ENCODE data around the gene STRA8. TPM values are rescaled to one million over a fixed set of nuclear protein-coding genes. Genes with fewer than 3 reads are reported as not detected.

STRA8 gene
- total RNA-seq, 4 donors from 2014 or later: not detected

DNA sequence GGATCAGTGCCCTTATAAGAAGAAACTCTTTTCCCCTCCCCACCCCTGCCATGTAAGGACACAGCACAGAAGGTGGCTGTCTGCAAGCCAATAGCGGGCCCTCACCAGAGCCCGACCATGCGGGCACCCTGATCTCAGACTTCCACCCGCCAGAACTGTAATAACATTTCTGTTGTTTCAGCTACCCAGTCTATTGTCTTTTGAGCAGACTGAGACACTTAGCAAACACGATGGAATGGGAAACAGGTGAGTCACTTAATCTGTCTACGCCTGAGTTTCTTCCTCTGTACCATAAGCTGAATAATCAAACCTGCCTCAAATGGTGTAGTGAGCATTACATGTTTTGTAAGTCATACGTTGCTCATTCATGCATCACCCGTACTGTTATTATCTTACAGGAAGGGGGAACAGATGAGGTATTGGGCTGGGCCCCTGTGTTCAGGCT lies 58.2 kb downstream of the STRA8 start:
- TF ChIP-seq POLR2AphosphoS5 (IDR thresholded peaks at IDR 0.05) (no peak), EP300 (IDR thresholded peaks at IDR 0.05) (no peak), POLR2A (IDR thresholded peaks at IDR 0.05; ENCODE audit: low read depth) (no peak)
- TF ChIP-seq, protein P1, sequence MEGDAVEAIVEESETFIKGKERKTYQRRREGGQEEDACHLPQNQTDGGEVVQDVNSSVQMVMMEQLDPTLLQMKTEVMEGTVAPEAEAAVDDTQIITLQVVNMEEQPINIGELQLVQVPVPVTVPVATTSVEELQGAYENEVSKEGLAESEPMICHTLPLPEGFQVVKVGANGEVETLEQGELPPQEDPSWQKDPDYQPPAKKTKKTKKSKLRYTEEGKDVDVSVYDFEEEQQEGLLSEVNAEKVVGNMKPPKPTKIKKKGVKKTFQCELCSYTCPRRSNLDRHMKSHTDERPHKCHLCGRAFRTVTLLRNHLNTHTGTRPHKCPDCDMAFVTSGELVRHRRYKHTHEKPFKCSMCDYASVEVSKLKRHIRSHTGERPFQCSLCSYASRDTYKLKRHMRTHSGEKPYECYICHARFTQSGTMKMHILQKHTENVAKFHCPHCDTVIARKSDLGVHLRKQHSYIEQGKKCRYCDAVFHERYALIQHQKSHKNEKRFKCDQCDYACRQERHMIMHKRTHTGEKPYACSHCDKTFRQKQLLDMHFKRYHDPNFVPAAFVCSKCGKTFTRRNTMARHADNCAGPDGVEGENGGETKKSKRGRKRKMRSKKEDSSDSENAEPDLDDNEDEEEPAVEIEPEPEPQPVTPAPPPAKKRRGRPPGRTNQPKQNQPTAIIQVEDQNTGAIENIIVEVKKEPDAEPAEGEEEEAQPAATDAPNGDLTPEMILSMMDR (IDR thresholded peaks at IDR 0.05): no peak
- Histone ChIP-seq H3K36me3 (no peaks in the 10 kb centered on the region), H3K27me3 (no peaks in the 10 kb centered on the region), H3K27ac (replicated peaks in 1 of 4) (no peak overlapping the region), H3K9me3 (peaks cover 0 to 2% (median 0%) of the 10 kb centered on the region in 4 donors), H3K4me3 (no peak overlapping the region), H3K4me1 (no peaks in the 10 kb centered on the region)
- WGBS: 81% methylated on average over 8 of the region's 8 CpGs
- no peak for DNase-seq (ENCODE audit: extremely low spot score)
- intact Hi-C loops (cut with DNase I): no loop called here

DNA sequence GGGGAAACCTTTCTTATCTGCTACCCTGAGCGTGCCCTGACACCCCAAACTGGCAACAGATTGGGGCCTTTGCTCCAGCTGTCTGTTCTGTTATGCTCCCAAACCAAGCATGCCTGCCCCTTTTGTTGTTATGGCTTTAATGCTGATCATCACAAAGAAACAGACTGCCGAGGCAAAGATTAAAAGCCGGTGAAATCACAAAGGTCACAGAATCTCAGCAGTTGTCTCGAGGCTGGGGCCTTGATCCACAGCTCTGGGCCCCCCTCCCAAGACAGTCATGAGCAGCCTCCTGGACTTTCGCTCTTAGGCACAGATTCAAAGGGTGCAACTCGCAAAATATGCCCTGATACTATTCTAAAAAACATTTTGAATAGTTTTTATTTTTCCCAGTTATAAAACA lies 65.6 kb downstream of the STRA8 start:
- no peak overlapping the region for H3K27ac ChIP-seq (replicated peaks in 1 of 4)
- intact Hi-C loops (cut with DNase I): no loop called here
- no peak for TF ChIP-seq POLR2A (IDR thresholded peaks at IDR 0.05; ENCODE audit: low read depth)
- TF ChIP-seq POLR2AphosphoS5 (IDR thresholded peaks at IDR 0.05): no peak
- TF ChIP-seq EP300 (IDR thresholded peaks at IDR 0.05): no peak
- TF ChIP-seq, protein P1 (IDR thresholded peaks at IDR 0.05): no peak
- no peak for DNase-seq (ENCODE audit: extremely low spot score)
- no peaks in the 10 kb centered on the region for H3K4me1 ChIP-seq
- H3K9me3 ChIP-seq: peaks cover 0 to 2% (median 0%) of the 10 kb centered on the region in 4 donors
- 78% methylated on average over 6 of the region's 6 CpGs for WGBS
- no peaks in the 10 kb centered on the region for H3K27me3 ChIP-seq
- no peak overlapping the region for H3K4me3 ChIP-seq
- H3K36me3 ChIP-seq: no peaks in the 10 kb centered on the region

DNA sequence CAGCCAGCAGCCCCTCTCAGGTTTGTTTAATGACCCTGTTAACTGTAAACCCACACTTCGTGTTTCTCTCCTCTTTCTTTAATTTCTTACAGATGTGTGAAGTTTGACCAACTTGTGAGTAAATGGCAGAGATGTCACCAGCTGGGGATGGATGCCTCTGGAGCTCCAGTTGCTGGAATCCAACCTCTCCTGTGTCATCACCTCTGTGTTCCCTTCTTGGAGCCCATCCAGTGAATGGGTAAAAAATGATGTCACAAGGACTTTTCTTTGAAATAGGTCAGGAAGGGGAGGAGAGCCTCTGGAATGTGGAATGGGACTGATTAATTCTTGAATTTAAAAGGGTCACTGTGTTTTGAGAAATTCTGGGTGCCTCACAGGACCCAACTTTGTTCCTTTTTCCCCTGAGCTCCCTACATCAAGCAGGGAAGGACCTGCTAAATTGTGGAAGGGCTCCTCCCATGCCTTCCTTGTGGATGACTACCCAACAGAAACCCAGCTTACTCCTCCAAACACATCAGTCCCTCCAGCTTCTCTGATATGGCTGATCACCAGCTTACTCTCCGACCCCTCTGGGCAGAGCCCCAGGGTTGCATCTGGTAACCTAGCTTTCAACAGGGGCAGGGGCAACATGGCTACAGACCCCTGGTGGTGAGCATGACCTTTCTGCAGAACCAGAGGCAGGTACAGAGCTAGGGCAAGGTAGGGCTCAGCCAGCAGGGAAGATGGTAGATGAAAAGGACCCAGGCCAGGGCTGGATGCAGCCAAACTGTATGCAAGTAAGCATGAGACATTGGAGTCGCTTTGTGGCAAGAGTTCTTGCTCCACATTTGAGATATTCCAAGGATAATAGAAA lies 67.5 kb downstream of the STRA8 start:
- H3K27ac ChIP-seq (replicated peaks in 1 of 4): no peak overlapping the region
- H3K4me3 ChIP-seq: no peak overlapping the region
- TF ChIP-seq, protein P1 (IDR thresholded peaks at IDR 0.05): no peak
- TF ChIP-seq POLR2A (IDR thresholded peaks at IDR 0.05; ENCODE audit: low read depth) (no peak), POLR2AphosphoS5 (IDR thresholded peaks at IDR 0.05) (no peak), EP300 (IDR thresholded peaks at IDR 0.05) (no peak)
- no peaks in the 10 kb centered on the region for H3K27me3 ChIP-seq
- H3K36me3 ChIP-seq: no peaks in the 10 kb centered on the region
- intact Hi-C loops (cut with DNase I): no loop called here
- no peak for DNase-seq (ENCODE audit: extremely low spot score)
- H3K9me3 ChIP-seq: no peaks in the 10 kb centered on the region
- H3K4me1 ChIP-seq: no peaks in the 10 kb centered on the region
- WGBS: 85% methylated on average over 3 of the region's 3 CpGs

Small RNA genes within 50 kb of the gene (small RNA-seq; reads per million reads assigned to genes)
- gene MIR6509: 0 to 0.56 (median 0.25) reads per million in 3 donors

Other genes with a start within 250 kb of the STRA8 start
- 1 to 10 TPM in 3 of 4 donors, under 1 TPM in 1; 0.66 to 3.3 (median 1.7) TPM for gene AGBL3, start 247.3 kb upstream of the STRA8 start, total RNA-seq
- gene TMEM140, start 85.8 kb upstream of the STRA8 start, total RNA-seq: 10 to 100 TPM; 13.0 to 21.2 (median 17.1) TPM
- 10 to 100 TPM; 30.8 to 51.7 (median 40.2) TPM for gene CYREN, start 63.1 kb upstream of the STRA8 start, total RNA-seq
- 10 to 100 TPM; 13.3 to 27.4 (median 20.4) TPM for gene WDR91, start 22.3 kb upstream of the STRA8 start, total RNA-seq

All from esophagus muscularis mucosa (tissue), 4 donors.